SK-N-MC (cell line): ENCODE results near the gene TMOD1.

Experiments used
- EZH2 ChIP-seq: fragments of 200-600 bp; sonication (generic); IDR thresholded peaks from one replicate; pipeline ENCODE4 v1.6.1; 2017; ENCODE audit warnings: antibody characterized with exemption
- FOXP2 ChIP-seq: optimal IDR thresholded peaks from 2 replicates; pipeline ENCODE3; 2011; ENCODE audit warnings: mild to moderate bottlenecking, moderate library complexity; ENCODE audit not compliant: insufficient read depth; ENCODE audit errors: extremely low read length, control extremely low read depth
- POLR2AphosphoS5 ChIP-seq: IDR thresholded peaks from 2 replicates; pipeline ENCODE4 v1.6.1; 2012; ENCODE audit warnings: mild to moderate bottlenecking, low read depth, low read length, borderline replicate concordance

GRCh38 chr9:97534961-97535594 is 33.6 kb downstream of the TMOD1 start:
- TF ChIP-seq POLR2AphosphoS5 (no peak), EZH2 (no peak), FOXP2 (no peak)
